ENCODE measurements around the gene INSYN2B. TPM values are rescaled to one million over a fixed set of nuclear protein-coding genes. Genes with fewer than 3 reads are reported as not detected.
"Not testable (repeated sequence)": the region's sequence is repeated elsewhere in the genome, so short reads cannot be mapped to it uniquely, and the experiment has no call there.

INSYN2B gene
- total and polyA plus RNA-seq, 2 experiments from 2014 or later: 1.5 TPM; not detected in 1

DNA sequence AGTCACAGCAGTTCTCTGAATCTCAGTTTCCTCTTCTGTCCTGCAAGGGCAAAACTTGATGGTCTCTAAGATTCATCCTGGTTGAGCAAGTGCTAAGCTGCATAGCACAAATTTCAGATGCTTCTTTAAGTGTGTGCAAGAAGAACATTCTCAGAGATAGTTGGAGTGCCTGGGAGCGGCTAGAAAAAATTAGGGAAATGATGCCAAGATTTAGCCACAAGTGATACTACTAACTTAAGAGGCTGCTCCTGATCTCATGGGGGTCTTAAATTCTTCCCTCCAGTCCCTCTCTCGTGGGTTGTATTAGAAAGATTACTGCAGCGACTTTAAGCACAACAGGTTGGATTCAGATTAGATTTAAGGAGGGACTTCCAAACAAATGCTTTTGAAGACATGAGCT is 24.2 kb downstream of the INSYN2B start:
- peaks cover 3% of the 10 kb centered on the region for H3K27me3 ChIP-seq
- 84% methylated on average over 3 of the region's 3 CpGs for WGBS (ENCODE audit: low lambda C conversion rate, missing lambda C conversion rate)
- H3K9me3 ChIP-seq (ENCODE audit: low read depth): no peaks in the 10 kb centered on the region
- TF ChIP-seq EZH2 (IDR thresholded peaks at IDR 0.05; ENCODE audit: borderline replicate concordance): no peak
- TF ChIP-seq, protein P1, sequence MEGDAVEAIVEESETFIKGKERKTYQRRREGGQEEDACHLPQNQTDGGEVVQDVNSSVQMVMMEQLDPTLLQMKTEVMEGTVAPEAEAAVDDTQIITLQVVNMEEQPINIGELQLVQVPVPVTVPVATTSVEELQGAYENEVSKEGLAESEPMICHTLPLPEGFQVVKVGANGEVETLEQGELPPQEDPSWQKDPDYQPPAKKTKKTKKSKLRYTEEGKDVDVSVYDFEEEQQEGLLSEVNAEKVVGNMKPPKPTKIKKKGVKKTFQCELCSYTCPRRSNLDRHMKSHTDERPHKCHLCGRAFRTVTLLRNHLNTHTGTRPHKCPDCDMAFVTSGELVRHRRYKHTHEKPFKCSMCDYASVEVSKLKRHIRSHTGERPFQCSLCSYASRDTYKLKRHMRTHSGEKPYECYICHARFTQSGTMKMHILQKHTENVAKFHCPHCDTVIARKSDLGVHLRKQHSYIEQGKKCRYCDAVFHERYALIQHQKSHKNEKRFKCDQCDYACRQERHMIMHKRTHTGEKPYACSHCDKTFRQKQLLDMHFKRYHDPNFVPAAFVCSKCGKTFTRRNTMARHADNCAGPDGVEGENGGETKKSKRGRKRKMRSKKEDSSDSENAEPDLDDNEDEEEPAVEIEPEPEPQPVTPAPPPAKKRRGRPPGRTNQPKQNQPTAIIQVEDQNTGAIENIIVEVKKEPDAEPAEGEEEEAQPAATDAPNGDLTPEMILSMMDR (IDR thresholded peaks at IDR 0.05; ENCODE audit: poor library complexity): no peak
- TF ChIP-seq EZH2phosphoT487 (IDR thresholded peaks at IDR 0.05; ENCODE audit: low read depth, severe bottlenecking, unreplicated experiment): no peak
- H3K27ac ChIP-seq: no peak overlapping the region
- H3K9me2 ChIP-seq (replicated peaks; ENCODE audit: insufficient read depth): no peaks in the 10 kb centered on the region
- no peaks in the 10 kb centered on the region for H3K4me1 ChIP-seq (ENCODE audit: insufficient read depth)
- no peak overlapping the region for H3K4me3 ChIP-seq
- H3K36me3 ChIP-seq (replicated peaks; ENCODE audit: insufficient read depth, low read depth): no peaks in the 10 kb centered on the region
- H3K4me2 ChIP-seq: no peak overlapping the region
- H2AFZ ChIP-seq: no peak overlapping the region
- no peak for DNase-seq (ENCODE audit: low spot score)
- H3K79me2 ChIP-seq: no peaks in the 10 kb centered on the region
- H4K20me1 ChIP-seq (ENCODE audit: insufficient read depth, poor library complexity, severe bottlenecking): no peaks in the 10 kb centered on the region

DNA sequence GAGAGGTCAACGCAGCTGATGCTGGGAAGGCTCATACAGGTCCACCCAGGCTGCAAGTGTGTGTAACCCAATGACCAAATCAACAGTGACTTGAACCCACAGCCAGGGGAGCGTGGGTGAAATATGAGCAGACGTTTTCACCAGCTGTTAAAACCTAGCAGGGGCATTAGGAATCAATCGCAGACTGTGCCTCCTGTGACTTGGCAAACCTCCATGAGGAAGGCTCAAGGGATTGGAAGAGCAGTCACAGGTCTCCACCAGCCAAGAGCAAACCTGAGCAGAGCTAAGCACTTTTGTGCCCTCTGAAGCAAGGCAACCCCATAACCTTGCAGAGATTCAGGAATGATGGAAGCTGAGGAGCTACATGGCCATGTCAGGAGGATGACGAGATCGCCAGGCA is 25.5 kb downstream of the INSYN2B start:
- WGBS (ENCODE audit: low lambda C conversion rate, missing lambda C conversion rate): 85% methylated on average over 6 of the region's 6 CpGs

DNA sequence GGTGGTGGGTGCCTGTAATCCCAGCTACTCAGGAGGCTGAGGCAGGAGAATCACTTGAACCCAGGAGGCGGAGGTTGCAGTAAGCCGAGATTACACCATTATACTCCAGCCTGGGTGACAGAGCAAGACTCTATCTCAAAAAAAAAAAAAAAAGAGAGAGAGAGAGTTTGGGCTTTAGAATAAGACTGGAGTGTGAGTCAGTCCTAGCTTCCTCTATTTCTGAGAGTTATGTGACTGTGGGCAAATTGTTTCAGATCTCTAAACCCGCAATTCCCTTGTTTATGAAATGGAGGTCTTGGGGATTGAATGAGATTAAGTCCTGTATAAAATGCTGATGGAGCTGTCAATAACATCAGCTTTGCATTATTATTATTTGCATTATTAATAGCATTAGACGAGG is 27.1 kb downstream of the INSYN2B start:
- H2AFZ ChIP-seq; H3K9me3 ChIP-seq (ENCODE audit: low read depth); H3K36me3 ChIP-seq (replicated peaks; ENCODE audit: insufficient read depth, low read depth); H3K9me2 ChIP-seq (replicated peaks; ENCODE audit: insufficient read depth); H4K20me1 ChIP-seq (ENCODE audit: insufficient read depth, poor library complexity, severe bottlenecking); H3K27ac ChIP-seq; H3K79me2 ChIP-seq; H3K27me3 ChIP-seq; H3K4me2 ChIP-seq; DNase-seq (ENCODE audit: low spot score); H3K4me1 ChIP-seq (ENCODE audit: insufficient read depth); H3K4me3 ChIP-seq: not testable (repeated sequence)
- 90% methylated on average over 4 of the region's 4 CpGs for WGBS (ENCODE audit: low lambda C conversion rate, missing lambda C conversion rate)

More for the DNA sequence above, 25.5 kb downstream of the INSYN2B start:
- H3K9me2 ChIP-seq (replicated peaks; ENCODE audit: insufficient read depth): no peaks in the 10 kb centered on the region
- no peak overlapping the region for H3K27ac ChIP-seq
- no peak for TF ChIP-seq EZH2 (IDR thresholded peaks at IDR 0.05; ENCODE audit: borderline replicate concordance)
- TF ChIP-seq EZH2phosphoT487 (IDR thresholded peaks at IDR 0.05; ENCODE audit: low read depth, severe bottlenecking, unreplicated experiment): no peak
- TF ChIP-seq, protein P1 (IDR thresholded peaks at IDR 0.05; ENCODE audit: poor library complexity): no peak
- H2AFZ ChIP-seq: no peak overlapping the region
- no peaks in the 10 kb centered on the region for H4K20me1 ChIP-seq (ENCODE audit: insufficient read depth, poor library complexity, severe bottlenecking)
- peaks cover 3% of the 10 kb centered on the region for H3K27me3 ChIP-seq
- H3K4me3 ChIP-seq: no peak overlapping the region
- H3K4me1 ChIP-seq (ENCODE audit: insufficient read depth): no peaks in the 10 kb centered on the region
- H3K36me3 ChIP-seq (replicated peaks; ENCODE audit: insufficient read depth, low read depth): no peaks in the 10 kb centered on the region
- H3K9me3 ChIP-seq (ENCODE audit: low read depth): no peaks in the 10 kb centered on the region
- H3K79me2 ChIP-seq: no peaks in the 10 kb centered on the region
- no peak for DNase-seq (ENCODE audit: low spot score)
- H3K4me2 ChIP-seq: no peak overlapping the region

DNA sequence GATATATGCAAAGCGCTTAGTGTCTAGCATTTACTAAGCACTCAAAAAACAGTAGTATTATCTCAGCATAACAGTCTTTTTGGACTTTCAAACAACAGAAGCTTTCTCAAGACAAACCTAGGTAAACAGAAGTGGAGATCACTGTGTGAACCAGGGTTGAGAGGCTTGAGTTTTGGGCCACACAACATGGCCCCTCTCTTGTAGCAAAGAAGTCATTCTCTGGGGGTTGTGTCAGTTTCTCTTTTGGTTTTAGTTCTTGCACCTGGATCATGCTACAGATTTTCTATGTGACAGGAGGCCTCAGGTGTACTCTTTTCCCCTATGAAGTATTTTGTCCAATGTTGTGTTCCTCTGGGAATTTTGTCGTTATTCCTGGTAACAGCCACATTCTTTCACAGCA is 30.0 kb downstream of the INSYN2B start:
- Histone ChIP-seq H4K20me1 (ENCODE audit: insufficient read depth, poor library complexity, severe bottlenecking) (no peaks in the 10 kb centered on the region), H2AFZ (no peak overlapping the region), H3K36me3 (replicated peaks; ENCODE audit: insufficient read depth, low read depth) (no peaks in the 10 kb centered on the region), H3K4me3 (no peak overlapping the region), H3K27ac (no peak overlapping the region), H3K9me3 (ENCODE audit: low read depth) (no peaks in the 10 kb centered on the region), H3K27me3 (peaks cover 3% of the 10 kb centered on the region), H3K4me1 (ENCODE audit: insufficient read depth) (no peaks in the 10 kb centered on the region), H3K4me2 (no peak overlapping the region), H3K9me2 (replicated peaks; ENCODE audit: insufficient read depth) (no peaks in the 10 kb centered on the region), H3K79me2 (no peaks in the 10 kb centered on the region)
- TF ChIP-seq, protein P1 (IDR thresholded peaks at IDR 0.05; ENCODE audit: poor library complexity): no peak
- TF ChIP-seq EZH2 (IDR thresholded peaks at IDR 0.05; ENCODE audit: borderline replicate concordance) (no peak), EZH2phosphoT487 (IDR thresholded peaks at IDR 0.05; ENCODE audit: low read depth, severe bottlenecking, unreplicated experiment) (no peak)
- no peak for DNase-seq (ENCODE audit: low spot score)
- WGBS (ENCODE audit: low lambda C conversion rate, missing lambda C conversion rate): 100% methylated on average over 2 of the region's 2 CpGs

All from hepatocyte (in vitro differentiated cells).